Tibial nerve (tissue), 4 donors: ENCODE results near the gene IGFN1. TPM values are rescaled to one million over a fixed set of nuclear protein-coding genes. Genes with fewer than 3 reads are reported as not detected.
"Not testable (repeated sequence)": the region's sequence is repeated elsewhere in the genome, so short reads cannot be mapped to it uniquely, and the experiment has no call there.

Experiments used
- DNase-seq, 2 donors: peaks; one replicate each; pipeline ENCODE4 v3.0.0-alpha.2; 2019; ENCODE audit warnings: low spot score in 2 of 2
- H3K27ac ChIP-seq, 4 donors: fragments of 200-600 bp; sonication (generic) in 3 of 4; one replicate each; pipeline ENCODE4 v1.5.1; 2017 to 2019; ENCODE audit warnings: mild to moderate bottlenecking in 1 of 4
- H3K27me3 ChIP-seq, 2 donors: fragments of 200-600 bp; sonication (generic) in 1 of 2; one replicate each; pipeline versions ENCODE4 v1.5.1 to v1.6.0; 2017 to 2019
- H3K36me3 ChIP-seq, 3 donors: fragments of 200-600 bp; sonication (generic); one replicate each; pipeline ENCODE4 v1.5.1; 2018 to 2019
- H3K4me1 ChIP-seq, 4 donors: fragments of 200-600 bp; sonication (generic) in 3 of 4; one replicate each; pipeline ENCODE4 v1.5.1; 2017 to 2019
- H3K4me3 ChIP-seq, 4 donors: fragments of 200-600 bp; sonication (generic) in 3 of 4; one replicate each; pipeline ENCODE4 v1.5.1; 2017 to 2019; ENCODE audit warnings: mild to moderate bottlenecking in 1 of 4, moderate library complexity in 1 of 4
- H3K9me3 ChIP-seq, 4 donors: fragments of 200-600 bp; sonication (generic) in 3 of 4; one replicate each; pipeline ENCODE4 v1.5.1; 2017 to 2019
- EP300 ChIP-seq, 2 donors: sonication (generic); formaldehyde crosslinking; IDR thresholded peaks; one replicate each; pipeline ENCODE4 v1.6.1; 2017; ENCODE audit warnings: antibody characterized with exemption in 2 of 2, mild to moderate bottlenecking in 1 of 2
- POLR2A ChIP-seq, 2 donors: fragments of 450-650 bp; IDR thresholded peaks; one replicate each; pipeline ENCODE4 v1.6.1; 2017; ENCODE audit warnings: antibody characterized with exemption in 2 of 2, mild to moderate bottlenecking in 2 of 2, moderate library complexity in 2 of 2
- WGBS, 2 donors: methylation state at CpG; one replicate each; pipeline ENCODE4 v1.1.5; 2018; 5-methylcytosine and 5-hydroxymethylcytosine counted together
- total RNA-seq, 4 donors: library from RNA; depleted of rRNA; stranded (reverse); fragments of >200 nt; gene quantifications; one replicate each; pipeline ENCODE4 v1.1.0, GENCODE V29; 2016
- TF ChIP-seq, protein P1 (sequence below), 5 experiments: fragments of 200-600 bp in 3 of 5; fragments of 450-650 bp in 2 of 5; sonication (generic) in 3 of 5; IDR thresholded peaks; one replicate each; pipeline ENCODE4 v1.5.1; 2016 to 2019; ENCODE audit warnings: antibody characterized with exemption in 5 of 5, mild to moderate bottlenecking in 3 of 5, moderate library complexity in 2 of 5

The IGFN1 gene
- total RNA-seq, 4 donors from 2014 or later = not detected

DNA sequence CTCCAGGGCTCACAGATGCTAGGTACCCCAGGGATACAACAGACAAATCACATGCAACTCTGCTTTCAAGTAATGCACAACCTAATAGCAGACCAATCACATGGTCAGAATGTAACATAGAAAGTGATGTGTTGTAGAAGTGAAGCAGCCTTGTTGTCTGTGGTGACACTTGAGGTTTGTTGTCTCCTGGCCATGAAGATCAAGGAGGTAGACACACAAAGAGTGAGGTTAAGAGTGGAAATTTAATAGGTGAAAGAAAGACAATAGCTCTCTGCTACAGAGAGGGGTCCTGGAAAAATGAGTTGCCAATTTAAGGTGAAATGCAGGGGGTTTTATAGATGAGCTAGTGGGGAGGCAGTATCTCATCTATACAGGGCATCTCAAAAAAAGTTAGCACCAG lies 33.8 kb upstream of the IGFN1 start:
- Histone ChIP-seq H3K36me3 (peaks cover 0 to 2% (median 0%) of the 10 kb centered on the region in 3 donors), H3K4me1 (peaks cover 0 to 21% (median 13%) of the 10 kb centered on the region in 4 donors), H3K4me3 (no peak overlapping the region), H3K9me3 (no peaks in the 10 kb centered on the region), H3K27me3 (no peaks in the 10 kb centered on the region), H3K27ac (no peak overlapping the region)
- TF ChIP-seq POLR2A (IDR thresholded peaks at IDR 0.05) = no peak
- no peak for TF ChIP-seq EP300 (IDR thresholded peaks at IDR 0.05)
- TF ChIP-seq, protein P1, sequence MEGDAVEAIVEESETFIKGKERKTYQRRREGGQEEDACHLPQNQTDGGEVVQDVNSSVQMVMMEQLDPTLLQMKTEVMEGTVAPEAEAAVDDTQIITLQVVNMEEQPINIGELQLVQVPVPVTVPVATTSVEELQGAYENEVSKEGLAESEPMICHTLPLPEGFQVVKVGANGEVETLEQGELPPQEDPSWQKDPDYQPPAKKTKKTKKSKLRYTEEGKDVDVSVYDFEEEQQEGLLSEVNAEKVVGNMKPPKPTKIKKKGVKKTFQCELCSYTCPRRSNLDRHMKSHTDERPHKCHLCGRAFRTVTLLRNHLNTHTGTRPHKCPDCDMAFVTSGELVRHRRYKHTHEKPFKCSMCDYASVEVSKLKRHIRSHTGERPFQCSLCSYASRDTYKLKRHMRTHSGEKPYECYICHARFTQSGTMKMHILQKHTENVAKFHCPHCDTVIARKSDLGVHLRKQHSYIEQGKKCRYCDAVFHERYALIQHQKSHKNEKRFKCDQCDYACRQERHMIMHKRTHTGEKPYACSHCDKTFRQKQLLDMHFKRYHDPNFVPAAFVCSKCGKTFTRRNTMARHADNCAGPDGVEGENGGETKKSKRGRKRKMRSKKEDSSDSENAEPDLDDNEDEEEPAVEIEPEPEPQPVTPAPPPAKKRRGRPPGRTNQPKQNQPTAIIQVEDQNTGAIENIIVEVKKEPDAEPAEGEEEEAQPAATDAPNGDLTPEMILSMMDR (IDR thresholded peaks at IDR 0.05) = no peak
- DNase-seq = no peak

DNA sequence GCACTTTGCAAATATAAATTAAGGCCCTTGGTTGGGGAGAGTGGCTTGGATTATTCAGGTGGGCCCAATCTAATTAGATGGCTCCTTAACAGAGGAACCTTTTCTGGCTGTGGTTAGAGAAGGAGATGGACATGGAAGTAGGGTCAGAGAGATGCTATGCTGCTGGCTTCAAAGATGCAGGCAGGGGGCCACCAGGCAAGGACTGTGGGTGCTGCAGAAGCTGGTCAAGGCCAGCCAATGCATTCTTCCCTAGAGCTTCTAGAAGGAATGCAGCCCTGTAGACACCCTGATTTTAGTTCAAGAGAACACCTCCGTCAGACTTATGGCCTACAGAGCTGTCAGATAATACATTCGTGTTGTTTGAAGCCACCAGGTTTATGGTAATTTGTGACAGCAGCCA lies 32.7 kb upstream of the IGFN1 start:
- Histone ChIP-seq H3K4me3 (no peak overlapping the region), H3K9me3 (no peaks in the 10 kb centered on the region), H3K4me1 (peaks cover 0 to 16% (median 11%) of the 10 kb centered on the region in 4 donors), H3K27me3 (no peaks in the 10 kb centered on the region), H3K36me3 (no peaks in the 10 kb centered on the region), H3K27ac (no peak overlapping the region)
- TF ChIP-seq POLR2A (IDR thresholded peaks at IDR 0.05) (no peak), EP300 (IDR thresholded peaks at IDR 0.05) (no peak)
- TF ChIP-seq, protein P1 (IDR thresholded peaks at IDR 0.05) = no peak
- no peak for DNase-seq
- 90% methylated on average over 2 of the region's 2 CpGs for WGBS, 2 donors

DNA sequence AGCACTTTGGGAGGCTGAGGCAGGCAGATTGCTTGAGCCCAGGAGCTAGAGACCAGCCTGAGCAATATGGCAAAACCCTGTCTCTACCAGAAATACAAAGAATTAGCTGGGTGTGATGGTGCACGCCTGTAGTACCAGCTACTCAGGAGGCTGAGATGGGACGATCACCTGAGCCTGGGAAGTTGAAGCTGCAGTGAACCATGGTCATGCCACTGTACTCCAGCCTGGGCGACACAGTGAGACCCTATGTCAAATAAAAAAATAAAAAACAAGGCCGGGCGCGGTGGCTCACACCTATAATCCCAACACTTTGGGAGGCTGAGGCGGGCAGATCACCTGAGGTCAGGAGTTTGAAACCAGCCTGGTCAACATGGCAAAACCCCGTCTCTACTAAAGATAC lies 27.6 kb upstream of the IGFN1 start:
- not testable (repeated sequence) for H3K27me3 ChIP-seq, H3K9me3 ChIP-seq, H3K36me3 ChIP-seq, H3K27ac ChIP-seq, DNase-seq, H3K4me3 ChIP-seq, H3K4me1 ChIP-seq
- 90 to 91% methylated on average over 8 of the region's 8 CpGs for WGBS, 2 donors

DNA sequence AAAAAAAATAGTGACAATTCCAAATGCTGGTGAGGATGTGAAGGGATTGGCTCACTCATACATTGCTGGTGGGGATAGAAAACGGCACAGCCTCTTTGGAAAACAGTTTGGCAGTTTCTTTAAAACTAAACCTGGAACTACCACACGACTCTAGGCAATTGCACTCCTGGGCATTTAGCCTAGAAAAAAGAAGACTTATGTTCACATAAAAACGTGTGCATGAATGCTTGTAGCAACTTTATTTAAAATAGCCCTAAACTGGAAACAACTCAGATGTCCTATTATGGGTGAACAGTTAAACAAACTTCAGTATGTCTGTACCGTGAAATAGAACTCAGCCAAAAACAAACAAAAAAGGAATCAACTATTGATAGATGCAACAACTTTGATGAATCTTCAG lies 26.9 kb upstream of the IGFN1 start:
- Histone ChIP-seq H3K27ac (no peak overlapping the region), H3K4me1 (no peaks in the 10 kb centered on the region), H3K4me3 (no peak overlapping the region), H3K36me3 (no peaks in the 10 kb centered on the region), H3K9me3 (no peaks in the 10 kb centered on the region), H3K27me3 (no peaks in the 10 kb centered on the region)
- TF ChIP-seq POLR2A (IDR thresholded peaks at IDR 0.05) (no peak), EP300 (IDR thresholded peaks at IDR 0.05) (no peak)
- TF ChIP-seq, protein P1 (IDR thresholded peaks at IDR 0.05) = no peak
- WGBS, 2 donors = 29 to 37% methylated on average over 4 of the region's 4 CpGs
- DNase-seq = no peak

DNA sequence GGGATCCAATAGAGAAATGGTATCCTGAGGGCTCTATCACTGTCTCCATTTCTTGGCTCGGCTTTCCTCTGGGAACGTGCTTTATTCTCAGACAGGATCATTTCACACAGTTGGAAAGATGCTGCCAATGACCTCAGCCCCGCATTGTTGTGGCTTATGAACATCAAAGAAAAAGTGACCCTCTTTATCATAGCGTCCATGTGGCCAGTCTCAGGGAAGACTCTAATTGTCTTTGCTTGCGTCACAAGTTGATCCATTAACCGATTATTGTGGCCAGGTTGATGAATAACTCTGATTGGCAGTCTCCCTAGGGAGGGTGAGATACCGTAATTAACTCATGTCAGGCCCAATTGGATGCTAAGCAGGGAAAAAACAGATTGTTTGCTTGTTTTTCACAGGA lies 26.0 kb upstream of the IGFN1 start:
- WGBS, 2 donors = 70 to 73% methylated on average over 7 of the region's 7 CpGs
- H3K4me3 ChIP-seq = no peak overlapping the region
- TF ChIP-seq, protein P1 (IDR thresholded peaks at IDR 0.05) = no peak
- TF ChIP-seq POLR2A (IDR thresholded peaks at IDR 0.05) (no peak), EP300 (IDR thresholded peaks at IDR 0.05) (no peak)
- no peaks in the 10 kb centered on the region for H3K36me3 ChIP-seq
- H3K27me3 ChIP-seq = no peaks in the 10 kb centered on the region
- no peak for DNase-seq
- H3K4me1 ChIP-seq = no peaks in the 10 kb centered on the region
- H3K9me3 ChIP-seq = no peaks in the 10 kb centered on the region
- no peak overlapping the region for H3K27ac ChIP-seq
